Natural killer cell (primary cell): ENCODE results near the gene SPATA16. TPM values are rescaled to one million over a fixed set of nuclear protein-coding genes. Genes with fewer than 3 reads are reported as not detected.

Experiments used
- ATAC-seq, 3 donors: fragments of 150-1000 bp in 2 of 3; fragments of 200-7000 bp in 1 of 3; cut with Tn5 transposase; 1 replicate in 1 of 3; 2 replicates in 2 of 3; pipeline ENCODE4 v1.10.0; 2021; ENCODE audit warnings: mild to moderate bottlenecking in 2 of 3, moderate library complexity in 2 of 3
- DNase-seq, 2 donors: peaks; one replicate each; pipeline versions ENCODE4 v3.0.0 to v3.0.0-alpha.2; 2013 to 2021; ENCODE audit warnings: mixed read lengths in 1 of 2
- H3K27ac ChIP-seq: one replicate; pipeline ENCODE4 v1.5.1; 2013; ENCODE audit warnings: mild to moderate bottlenecking, low read length
- H3K27me3 ChIP-seq: one replicate; pipeline ENCODE4 v1.6.1; 2013; ENCODE audit warnings: low read length; ENCODE audit not compliant: control insufficient read depth, insufficient read depth
- H3K36me3 ChIP-seq: one replicate; pipeline ENCODE4 v1.6.1; 2013; ENCODE audit warnings: low read length; ENCODE audit not compliant: control insufficient read depth, insufficient read depth
- H3K4me1 ChIP-seq: one replicate; pipeline ENCODE4 v1.6.1; 2013; ENCODE audit warnings: low read length; ENCODE audit not compliant: control insufficient read depth, insufficient read depth
- H3K4me3 ChIP-seq: one replicate; pipeline ENCODE4 v1.5.1; 2013; ENCODE audit warnings: low read length
- H3K9me3 ChIP-seq: one replicate; pipeline ENCODE4 v1.6.1; 2013; ENCODE audit warnings: low read length; ENCODE audit not compliant: control insufficient read depth, insufficient read depth
- H3K27ac Mint-ChIP-seq, 2 donors: one replicate each; pipeline ENCODE4 v1.8.0; 2022; ENCODE audit warnings: mild to moderate bottlenecking in 2 of 2, mixed read lengths in 2 of 2, moderate library complexity in 1 of 2
- H3K27me3 Mint-ChIP-seq, 2 donors: one replicate each; pipeline ENCODE4 v1.8.0; 2022; ENCODE audit warnings: low read depth in 2 of 2, mixed read lengths in 2 of 2
- H3K36me3 Mint-ChIP-seq: one replicate; pipeline ENCODE4 v1.8.0; 2022; ENCODE audit warnings: mixed read lengths
- H3K4me1 Mint-ChIP-seq, 2 donors: one replicate each; pipeline ENCODE4 v1.8.0; 2022; ENCODE audit warnings: mixed read lengths in 2 of 2
- H3K4me3 Mint-ChIP-seq: one replicate; pipeline ENCODE4 v1.8.0; 2022; ENCODE audit warnings: mild to moderate bottlenecking, moderate library complexity, mixed read lengths
- H3K9me3 Mint-ChIP-seq, 2 donors: one replicate each; pipeline ENCODE4 v1.8.0; 2022; ENCODE audit warnings: mixed read lengths in 2 of 2
- CTCF ChIP-seq: fragments of 200-600 bp; IDR thresholded peaks from one replicate; pipeline ENCODE4 v1.8.0; 2022; ENCODE audit warnings: antibody characterized with exemption
- WGBS: methylation state at CpG from one replicate; pipeline ENCODE4 v1.1.7; 2013; ENCODE audit warnings: missing lambda C conversion rate; ENCODE audit not compliant: insufficient coverage; 5-methylcytosine and 5-hydroxymethylcytosine counted together
- intact Hi-C: fragments of 100-400 bp; cut with micrococcal nuclease; formaldehyde crosslinking; loops from one replicate; pipeline ENCODE4 v1.14.2; 2022
- total RNA-seq, 4 donors: library from RNA; stranded (reverse); fragments of 120-200 nt in 1 of 4; gene quantifications; one replicate each; pipeline versions ENCODE4 v1.2.3 to v1.2.4, GENCODE V29; 2013 to 2022

Gene SPATA16
- total RNA-seq, 3 donors from 2014 or later (not counting 1 experiment from before 2014, with no cell fraction given) = not detected

DNA sequence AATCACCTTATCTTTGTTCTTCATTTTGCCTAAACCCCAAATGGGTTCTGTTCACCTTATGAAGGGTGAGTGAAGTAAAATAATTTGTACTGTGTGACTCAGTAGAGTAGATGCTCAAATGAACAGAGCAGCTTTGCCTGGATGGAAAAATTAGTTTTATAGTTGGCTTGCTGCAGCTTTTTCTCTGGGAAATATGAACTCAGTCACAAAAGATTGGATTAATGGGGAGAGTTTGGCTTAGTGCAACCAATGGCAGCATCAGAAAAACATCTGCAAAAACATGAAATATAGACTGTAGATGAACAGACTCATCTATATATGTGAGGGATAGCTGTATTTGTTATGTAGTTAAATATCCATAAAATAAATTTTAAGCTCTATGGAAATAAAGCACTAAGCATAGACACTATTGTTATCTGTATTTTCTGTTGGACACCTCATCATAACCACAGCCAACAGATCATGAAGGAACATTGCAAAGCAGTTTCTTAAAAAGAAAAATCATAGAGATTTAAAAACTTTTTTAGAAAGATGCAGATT, 209.2 kb downstream of the SPATA16 start:
- Mint-ChIP-seq H3K27me3 (peaks cover 0 to 2% of the 10 kb centered on the region in 2 donors), H3K27ac (no peak overlapping the region), H3K36me3 (no peaks in the 10 kb centered on the region), H3K4me3 (no peak overlapping the region), H3K4me1 (no peaks in the 10 kb centered on the region), H3K9me3 (no peaks in the 10 kb centered on the region)
- DNase-seq (no peak), ATAC-seq (no peak)
- no peaks in the 10 kb centered on the region for H3K36me3 ChIP-seq
- TF ChIP-seq CTCF = no peak
- intact Hi-C loops = no loop called here
- no peaks in the 10 kb centered on the region for H3K27me3 ChIP-seq
- no peak overlapping the region for H3K4me3 ChIP-seq
- no peak overlapping the region for H3K27ac ChIP-seq
- no peaks in the 10 kb centered on the region for H3K4me1 ChIP-seq
- no peaks in the 10 kb centered on the region for H3K9me3 ChIP-seq

DNA sequence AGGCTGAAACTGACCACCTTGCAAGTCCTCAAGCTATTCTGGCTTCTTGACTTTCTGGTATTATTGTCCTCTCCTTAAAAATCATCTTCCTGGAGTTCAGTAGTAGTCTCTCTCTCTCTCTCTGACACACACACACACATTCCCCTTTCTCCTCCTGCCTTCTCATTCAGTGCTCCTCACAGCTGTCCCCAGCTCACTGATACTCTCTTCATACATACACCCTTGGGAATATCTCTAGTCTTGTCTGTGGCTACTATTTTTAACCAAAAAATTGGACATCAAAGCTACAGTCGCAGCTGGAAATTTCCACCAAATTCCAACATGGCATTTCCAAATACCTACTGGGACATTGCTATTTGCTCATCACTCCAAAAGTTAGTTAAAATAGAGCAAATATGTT, 211.6 kb downstream of the SPATA16 start:
- TF ChIP-seq CTCF = no peak

DNA sequence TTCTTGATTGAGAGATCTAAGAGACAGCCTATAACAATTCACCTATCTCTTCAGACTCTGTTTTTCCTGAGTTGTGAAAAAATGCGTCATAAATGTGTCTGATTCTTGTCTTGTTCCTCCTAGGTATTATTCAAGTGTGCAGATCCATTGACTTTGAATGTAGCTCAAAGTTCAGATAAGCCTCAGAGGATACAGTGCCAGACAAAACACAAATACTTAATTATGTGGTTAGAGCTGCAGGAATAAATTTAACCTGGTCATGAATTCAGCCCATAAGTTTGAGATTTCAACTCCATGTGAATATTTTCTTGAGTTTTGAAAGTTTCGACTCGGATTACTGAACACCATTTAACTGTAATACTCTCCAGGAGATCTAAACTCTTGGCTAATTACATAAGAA, 216.5 kb downstream of the SPATA16 start:
- H3K27ac Mint-ChIP-seq = no peak overlapping the region
- no peaks in the 10 kb centered on the region for H3K27me3 Mint-ChIP-seq
- 96% methylated on average over 3 of the region's 3 CpGs for WGBS
- H3K9me3 Mint-ChIP-seq = no peaks in the 10 kb centered on the region
- Histone ChIP-seq H3K27me3 (no peaks in the 10 kb centered on the region), H3K36me3 (no peaks in the 10 kb centered on the region), H3K27ac (no peak overlapping the region), H3K4me3 (no peak overlapping the region), H3K4me1 (no peaks in the 10 kb centered on the region), H3K9me3 (no peaks in the 10 kb centered on the region)
- intact Hi-C loops = no loop called here
- H3K36me3 Mint-ChIP-seq = no peaks in the 10 kb centered on the region
- TF ChIP-seq CTCF = no peak
- DNase-seq = no peak
- ATAC-seq = no peak
- no peaks in the 10 kb centered on the region for H3K4me1 Mint-ChIP-seq
- no peak overlapping the region for H3K4me3 Mint-ChIP-seq

More for the DNA sequence above, 211.6 kb downstream of the SPATA16 start:
- Mint-ChIP-seq H3K4me1 (no peaks in the 10 kb centered on the region), H3K4me3 (no peak overlapping the region), H3K27me3 (peaks cover 0 to 2% of the 10 kb centered on the region in 2 donors), H3K27ac (no peak overlapping the region), H3K36me3 (no peaks in the 10 kb centered on the region), H3K9me3 (no peaks in the 10 kb centered on the region)
- intact Hi-C loops = no loop called here
- Histone ChIP-seq H3K4me1 (no peaks in the 10 kb centered on the region), H3K27me3 (no peaks in the 10 kb centered on the region), H3K9me3 (no peaks in the 10 kb centered on the region), H3K4me3 (no peak overlapping the region), H3K36me3 (no peaks in the 10 kb centered on the region), H3K27ac (no peak overlapping the region)
- WGBS = 78% methylated on average over 1 of the region's 1 CpG
- no peak for ATAC-seq
- DNase-seq = no peak

DNA sequence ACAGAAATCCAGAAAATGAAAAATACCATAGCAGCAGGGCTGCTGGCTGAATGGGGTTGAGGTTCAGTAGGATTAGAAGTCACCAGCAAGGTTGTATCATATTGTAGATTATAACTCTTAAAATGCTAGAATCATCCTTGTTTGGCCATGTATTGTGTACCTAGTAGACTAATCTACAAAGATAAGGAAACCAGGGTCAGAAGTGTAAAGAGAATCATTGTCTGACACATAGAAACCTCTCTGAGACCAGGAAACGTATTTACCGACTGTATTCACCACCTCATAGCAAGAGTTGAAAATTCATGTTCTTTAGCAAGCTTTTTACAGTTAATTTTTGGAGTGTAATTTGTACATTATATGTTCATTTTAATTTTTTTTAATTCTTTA, 221.7 kb downstream of the SPATA16 start:
- H3K4me1 Mint-ChIP-seq = no peaks in the 10 kb centered on the region

More for the DNA sequence above, 221.7 kb downstream of the SPATA16 start:
- no peaks in the 10 kb centered on the region for H3K36me3 Mint-ChIP-seq
- H3K9me3 ChIP-seq = no peaks in the 10 kb centered on the region
- no CpG with 5 or more reads among the region's 2 CpGs for WGBS
- DNase-seq (no peak), ATAC-seq (no peak)
- H3K4me3 Mint-ChIP-seq = no peak overlapping the region
- no peak overlapping the region for H3K4me3 ChIP-seq
- intact Hi-C loops = no loop called here
- no peaks in the 10 kb centered on the region for H3K36me3 ChIP-seq
- H3K9me3 Mint-ChIP-seq = no peaks in the 10 kb centered on the region
- no peaks in the 10 kb centered on the region for H3K4me1 ChIP-seq
- no peaks in the 10 kb centered on the region for H3K27me3 ChIP-seq
- TF ChIP-seq CTCF = no peak
- no peaks in the 10 kb centered on the region for H3K27me3 Mint-ChIP-seq
- H3K27ac ChIP-seq = no peak overlapping the region
- H3K27ac Mint-ChIP-seq = no peak overlapping the region
